HCT116 (cell line): ENCODE measurements around the gene GUCA2A. TPM values are rescaled to one million over a fixed set of nuclear protein-coding genes. Genes with fewer than 3 reads are reported as not detected.
A peak's percentile ranks its signal among the peaks of the same experiment; 100 is the strongest.

Experiments
- ATAC-seq: fragments of 200-7000 bp; cut with Tn5 transposase; 2 replicates; pipeline ENCODE4 v1.9.1; 2020; ENCODE audit warnings: mild to moderate bottlenecking, moderate library complexity
- BruUV-seq: library from RNA; stranded (reverse); fragments of 400-500 nt; replicated peaks from 2 replicates; lab custom pipeline; 2021; lab: Mats Ljungman, UMichigan
- CTCF ChIA-PET: fragments of 300-600 bp; sonication (Branson Sonifier 250); formaldehyde crosslinking; loops from one replicate; lab custom pipeline; 2021; ENCODE audit warnings: antibody characterized with exemption; lab: Charles Lee
- POLR2A ChIA-PET: fragments of 300-600, 350-600 bp; sonication (Branson Sonifier 250); formaldehyde crosslinking; loops from one replicate; lab custom pipeline; 2021; ENCODE audit warnings: antibody characterized with exemption; lab: Charles Lee
- RAD21 ChIA-PET, 2 experiments: fragments of 300-600 bp; sonication (Branson Sonifier 250); formaldehyde crosslinking; loops; one replicate each; lab custom pipeline; 2023; ENCODE audit warnings: low total read pairs in 2 of 2; ENCODE audit not compliant: uncharacterized antibody in 2 of 2, unreplicated experiment in 2 of 2, low non-redundant PET in 1 of 2; lab: Charles Lee
- DNase-seq: peaks from one replicate; pipeline ENCODE4 v3.0.0-alpha.2; 2010; ENCODE audit warnings: low read depth, low spot score
- H2AFZ ChIP-seq: fragments of 200-600 bp; shearing (Covaris generic), sonication (generic); 2 replicates; pipeline ENCODE4 v1.6.1; 2017; ENCODE audit warnings: low read depth, mixed run types, mixed read lengths, antibody characterized with exemption, low read length; ENCODE audit not compliant: poor library complexity, severe bottlenecking
- H3K27ac ChIP-seq: 2 replicates; pipeline ENCODE4 v1.5.1; 2012; ENCODE audit warnings: low read depth, low read length
- H3K27me3 ChIP-seq: fragments of 200-600 bp; sonication (generic); 2 replicates; pipeline ENCODE4 v1.6.1; 2016; ENCODE audit warnings: mixed run types, low read length, mixed read lengths; ENCODE audit not compliant: insufficient read depth
- H3K36me3 ChIP-seq, 2 experiments: fragments of 200-500 bp in 1 of 2; fragments of 200-600 bp in 1 of 2; sonication (Bioruptor generic) in 1 of 2; sonication (generic) in 1 of 2; 2 replicates each; pipeline versions ENCODE4 v1.5.1 to v1.6.1; 2014 to 2016; ENCODE audit warnings: low read length in 2 of 2, inconsistent platforms in 1 of 2, mixed read lengths in 1 of 2, mixed run types in 1 of 2; ENCODE audit not compliant: insufficient read depth in 2 of 2, control insufficient read depth in 1 of 2
- H3K4me1 ChIP-seq, 2 experiments: fragments of 200-600 bp in 1 of 2; sonication (generic) in 1 of 2; 2 replicates each; pipeline versions ENCODE4 v1.5.1 to v1.6.1; 2012 to 2017; ENCODE audit warnings: low read length in 2 of 2, inconsistent platforms in 1 of 2, mild to moderate bottlenecking in 1 of 2, mixed read lengths in 1 of 2, mixed run types in 1 of 2, moderate library complexity in 1 of 2; ENCODE audit not compliant: insufficient read depth in 2 of 2, control insufficient read depth in 1 of 2
- H3K4me2 ChIP-seq: fragments of 200-600 bp; sonication (generic); 2 replicates; pipeline ENCODE4 v1.6.1; 2017; ENCODE audit warnings: mixed run types, low read length, mixed read lengths
- H3K4me3 ChIP-seq, 2 experiments: fragments of 200-600 bp in 1 of 2; sonication (generic) in 1 of 2; replicated peaks in 1 of 2; 2 replicates each; pipeline ENCODE4 v1.5.1; 2011 to 2016; ENCODE audit warnings: low read length in 2 of 2, control low read depth in 1 of 2, low read depth in 1 of 2, mild to moderate bottlenecking in 1 of 2, mixed read lengths in 1 of 2, mixed run types in 1 of 2
- H3K79me2 ChIP-seq: fragments of 200-600 bp; sonication (generic); 2 replicates; pipeline ENCODE4 v1.6.1; 2017; ENCODE audit warnings: mild to moderate bottlenecking, mixed run types, low read length, moderate library complexity, mixed read lengths; ENCODE audit not compliant: insufficient read depth
- H3K9ac ChIP-seq: fragments of 200-600 bp; sonication (generic); 2 replicates; pipeline ENCODE4 v1.6.1; 2016; ENCODE audit warnings: low read length, mixed read lengths
- H3K9me2 ChIP-seq: fragments of 200-600 bp; sonication (generic), shearing (Covaris generic); 2 replicates; pipeline ENCODE4 v1.6.1; 2017; ENCODE audit warnings: mixed run types, mild to moderate bottlenecking, moderate library complexity; ENCODE audit not compliant: insufficient read depth
- H3K9me3 ChIP-seq, 2 experiments: fragments of 200-500 bp in 1 of 2; fragments of 200-600 bp in 1 of 2; sonication (Bioruptor generic) in 1 of 2; sonication (generic) in 1 of 2; 2 replicates each; pipeline ENCODE4 v1.6.1; 2014 to 2017; ENCODE audit warnings: low read length in 2 of 2, mixed read lengths in 2 of 2, inconsistent platforms in 1 of 2, low read depth in 1 of 2, mild to moderate bottlenecking in 1 of 2, mixed run types in 1 of 2, moderate library complexity in 1 of 2; ENCODE audit not compliant: control insufficient read depth in 1 of 2, insufficient read depth in 1 of 2
- H4K20me1 ChIP-seq: fragments of 200-600 bp; sonication (generic), shearing (Covaris generic); 2 replicates; pipeline ENCODE4 v1.6.1; 2017; ENCODE audit warnings: mixed run types, mild to moderate bottlenecking, moderate library complexity; ENCODE audit not compliant: insufficient read depth
- EGR1 ChIP-seq: IDR thresholded peaks from 2 replicates; pipeline ENCODE4 v1.6.1; 2012; ENCODE audit warnings: low read depth
- ELF1 ChIP-seq: IDR thresholded peaks from 2 replicates; pipeline ENCODE4 v1.6.1; 2012; ENCODE audit warnings: low read depth, borderline replicate concordance
- JUND ChIP-seq: IDR thresholded peaks from 2 replicates; pipeline ENCODE4 v1.6.1; 2012
- POLR2AphosphoS5 ChIP-seq: IDR thresholded peaks from 2 replicates; pipeline ENCODE4 v1.6.1; 2011; ENCODE audit warnings: mild to moderate bottlenecking, low read depth, low read length, moderate library complexity
- RAD21 ChIP-seq: IDR thresholded peaks from 2 replicates; pipeline ENCODE4 v1.6.1; 2012; ENCODE audit warnings: low read depth, mild to moderate bottlenecking
- SIN3A ChIP-seq: IDR thresholded peaks from 2 replicates; pipeline ENCODE4 v1.6.1; 2012; ENCODE audit warnings: low read depth
- SP1 ChIP-seq: IDR thresholded peaks from 2 replicates; pipeline ENCODE4 v1.6.1; 2012; ENCODE audit warnings: low read depth
- SRF ChIP-seq: IDR thresholded peaks from 2 replicates; pipeline ENCODE4 v1.6.1; 2012; ENCODE audit warnings: low read depth
- TCF7L2 ChIP-seq: IDR thresholded peaks from 2 replicates; pipeline ENCODE4 v1.7.0; 2011; ENCODE audit warnings: borderline replicate concordance, inconsistent platforms; ENCODE audit not compliant: insufficient read depth, insufficient read length; ENCODE audit errors: extremely low read depth
- ZFX ChIP-seq: fragments of 450-650 bp; IDR thresholded peaks from 2 replicates; pipeline ENCODE4 v1.6.1; 2017
- ZNF274 ChIP-seq: fragments of 200-500 bp; sonication (Bioruptor generic); IDR thresholded peaks from 2 replicates; pipeline ENCODE4 v1.6.1; 2014; ENCODE audit warnings: mild to moderate bottlenecking, low read depth, low read length, inconsistent platforms
- intact Hi-C: fragments of 100-400 bp; cut with micrococcal nuclease; formaldehyde crosslinking; loops from 2 replicates; pipeline ENCODE4 v1.10.0; 2022
- total RNA-seq: library from RNA; stranded (reverse); gene quantifications from one replicate; pipeline ENCODE4 v1.2.1, GENCODE V29; 2021; ENCODE audit not compliant: unreplicated experiment
- TF ChIP-seq, protein P1 (sequence below): IDR thresholded peaks from 2 replicates; pipeline ENCODE4 v1.6.1; 2012
- TF ChIP-seq, protein P2 (sequence below): IDR thresholded peaks from 2 replicates; pipeline ENCODE4 v1.6.1; 2012
- TF ChIP-seq, protein P3 (sequence below): IDR thresholded peaks from 2 replicates; pipeline ENCODE4 v1.6.1; 2011; ENCODE audit warnings: mild to moderate bottlenecking, low read length, moderate library complexity; ENCODE audit not compliant: insufficient replicate concordance; ENCODE audit errors: extremely low read depth

The GUCA2A gene
- total RNA-seq, 1 experiment from 2014 or later: not detected

DNA sequence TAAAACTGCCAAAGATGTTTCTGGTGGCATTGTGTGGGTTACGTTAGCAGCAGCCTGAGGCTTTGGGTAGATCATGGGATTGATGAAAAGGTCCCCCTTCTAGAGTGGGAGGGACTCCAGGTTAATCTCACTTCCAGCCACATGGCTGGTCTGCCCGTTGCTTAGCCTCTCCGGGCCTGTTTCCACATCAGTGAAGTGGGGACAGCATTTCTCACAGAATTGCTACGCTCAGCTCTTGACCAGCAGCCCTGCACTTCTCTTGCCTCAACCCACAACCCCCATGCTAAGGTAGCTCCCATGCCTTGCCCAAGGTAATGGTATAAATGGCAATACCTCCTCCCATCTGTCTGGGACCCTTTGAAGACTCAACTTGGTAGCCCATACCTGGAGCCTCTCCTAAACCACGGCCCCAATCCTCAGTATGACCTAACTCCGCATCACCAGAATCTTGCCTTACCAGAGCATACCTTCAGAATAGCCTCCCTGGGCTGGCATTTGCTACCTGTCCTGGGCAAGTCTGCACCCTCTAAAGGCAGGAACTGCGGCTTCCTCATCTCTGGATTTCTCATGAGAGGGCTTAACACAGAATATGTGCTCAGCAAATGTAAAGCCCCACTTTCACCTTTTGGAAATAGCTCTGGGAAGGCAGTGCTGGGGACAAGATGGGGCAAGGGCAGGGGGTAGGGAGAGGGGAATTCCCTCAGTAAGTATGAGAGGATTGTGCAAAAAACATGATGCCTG, 10.9 kb upstream of the GUCA2A start (continued):
- TF ChIP-seq ZFX (no peak), SIN3A (no peak), RAD21 (no peak), TCF7L2 (no peak), JUND (no peak), POLR2AphosphoS5 (no peak), SP1 (no peak), ZNF274 (no peak)
- TF ChIP-seq, protein P1, sequence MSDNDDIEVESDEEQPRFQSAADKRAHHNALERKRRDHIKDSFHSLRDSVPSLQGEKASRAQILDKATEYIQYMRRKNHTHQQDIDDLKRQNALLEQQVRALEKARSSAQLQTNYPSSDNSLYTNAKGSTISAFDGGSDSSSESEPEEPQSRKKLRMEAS: no peak
- TF ChIP-seq, protein P2, sequence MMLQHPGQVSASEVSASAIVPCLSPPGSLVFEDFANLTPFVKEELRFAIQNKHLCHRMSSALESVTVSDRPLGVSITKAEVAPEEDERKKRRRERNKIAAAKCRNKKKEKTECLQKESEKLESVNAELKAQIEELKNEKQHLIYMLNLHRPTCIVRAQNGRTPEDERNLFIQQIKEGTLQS: no peak

DNA sequence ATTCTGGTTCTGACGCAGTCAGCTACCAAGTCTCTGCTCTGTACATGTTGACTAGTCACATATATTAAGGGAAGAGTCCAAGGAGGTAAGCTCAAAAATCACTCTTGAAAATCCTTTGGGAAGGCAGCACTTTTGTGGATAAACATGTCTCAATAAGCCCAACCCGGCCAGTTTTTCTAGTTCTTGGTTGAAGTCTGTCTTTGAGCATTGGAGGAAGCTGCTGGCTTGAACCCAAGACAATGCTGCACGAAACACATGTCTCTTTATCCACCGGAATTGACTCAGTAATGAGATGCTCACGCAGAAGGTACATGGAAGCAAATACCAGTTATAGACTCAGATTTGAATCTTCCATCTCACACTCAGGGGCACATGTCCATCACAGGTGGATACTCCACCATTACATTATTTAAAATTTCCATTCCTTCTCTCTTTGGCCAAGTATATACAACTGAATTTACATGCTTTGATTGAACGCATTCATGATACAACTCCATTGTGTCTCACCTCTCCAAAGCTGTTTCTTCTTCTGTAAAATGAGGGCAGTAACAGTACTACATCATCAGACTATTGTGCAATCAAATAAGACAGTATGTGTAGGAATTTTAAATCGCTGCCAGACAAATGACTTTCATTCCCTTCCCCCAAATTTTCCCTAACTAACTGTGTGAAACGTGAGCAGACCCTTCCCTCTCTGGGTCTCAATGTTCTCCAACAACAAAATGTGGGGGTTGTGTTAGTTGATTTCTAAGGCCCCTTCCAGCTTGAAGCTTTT, 9.6 kb upstream of the GUCA2A start:
- no peak overlapping the region for H3K9ac ChIP-seq
- DNase-seq (no peak), ATAC-seq (no peak)
- no peaks in the 10 kb centered on the region for H3K79me2 ChIP-seq
- no peak overlapping the region for H3K4me3 ChIP-seq
- H4K20me1 ChIP-seq: 0 out of 2 replicates have a peak, but pooled peaks cover 5% of the 10 kb centered on the region
- peaks cover 0 to 3% of the 10 kb centered on the region in 2 experiments; a peak in 1 of 4 replicates for H3K36me3 ChIP-seq
- H3K4me1 ChIP-seq: peaks cover 4 to 12% of the 10 kb centered on the region in 2 experiments
- CTCF ChIA-PET: interaction anchor here (0.6 to 2.3 kb wide), 21 partner anchors 9 to 811 kb away, joined by 3 to 21 read pairs (median 4); partner anchors contain the start of genes C1orf50, GUCA2A and P3H1
- intact Hi-C loops: loop anchor here (1.0 to 10.0 kb wide), 4 partner anchors 27 to 909 kb away; no protein-coding TSS in a partner anchor
- RAD21 ChIA-PET: no interaction called here
- BruUV-seq: TSS peak; percentile 4
- no peaks in the 10 kb centered on the region for H3K9me3 ChIP-seq
- POLR2A ChIA-PET: no interaction called here
- TF ChIP-seq, protein P2: no peak
- TF ChIP-seq SP1: no peak
- TF ChIP-seq, protein P1: no peak
- no peak for TF ChIP-seq EGR1
- no peak for TF ChIP-seq POLR2AphosphoS5
- no peak for TF ChIP-seq SIN3A
- no peak for TF ChIP-seq ELF1
- TF ChIP-seq ZFX: no peak
- TF ChIP-seq SRF: no peak
- TF ChIP-seq TCF7L2: no peak
- TF ChIP-seq RAD21: no peak
- TF ChIP-seq, protein P3, sequence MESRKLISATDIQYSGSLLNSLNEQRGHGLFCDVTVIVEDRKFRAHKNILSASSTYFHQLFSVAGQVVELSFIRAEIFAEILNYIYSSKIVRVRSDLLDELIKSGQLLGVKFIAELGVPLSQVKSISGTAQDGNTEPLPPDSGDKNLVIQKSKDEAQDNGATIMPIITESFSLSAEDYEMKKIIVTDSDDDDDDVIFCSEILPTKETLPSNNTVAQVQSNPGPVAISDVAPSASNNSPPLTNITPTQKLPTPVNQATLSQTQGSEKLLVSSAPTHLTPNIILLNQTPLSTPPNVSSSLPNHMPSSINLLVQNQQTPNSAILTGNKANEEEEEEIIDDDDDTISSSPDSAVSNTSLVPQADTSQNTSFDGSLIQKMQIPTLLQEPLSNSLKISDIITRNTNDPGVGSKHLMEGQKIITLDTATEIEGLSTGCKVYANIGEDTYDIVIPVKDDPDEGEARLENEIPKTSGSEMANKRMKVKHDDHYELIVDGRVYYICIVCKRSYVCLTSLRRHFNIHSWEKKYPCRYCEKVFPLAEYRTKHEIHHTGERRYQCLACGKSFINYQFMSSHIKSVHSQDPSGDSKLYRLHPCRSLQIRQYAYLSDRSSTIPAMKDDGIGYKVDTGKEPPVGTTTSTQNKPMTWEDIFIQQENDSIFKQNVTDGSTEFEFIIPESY: no peak
- H2AFZ ChIP-seq: no peak overlapping the region
- no peak overlapping the region for H3K4me2 ChIP-seq
- H3K27ac ChIP-seq: no peak overlapping the region
- no peaks in the 10 kb centered on the region for H3K27me3 ChIP-seq
- H3K9me2 ChIP-seq: no peaks in the 10 kb centered on the region
